HEK293T (cell line): ENCODE results near the gene NAALADL2.
"Not testable (repeated sequence)": the region's sequence is repeated elsewhere in the genome, so short reads cannot be mapped to it uniquely, and the experiment has no call there.

Source experiments
- CTCF ChIA-PET: fragments of 350-600 bp; formaldehyde crosslinking; extraction: SDS; loops from one replicate; lab custom pipeline; 2021; ENCODE audit warnings: antibody characterized with exemption, inconsistent platforms; lab: Yijun Ruan, JAX
- POLR2A ChIA-PET: fragments of 350-600 bp; formaldehyde crosslinking; extraction: SDS; loops from one replicate; lab custom pipeline; 2020; ENCODE audit warnings: antibody characterized with exemption, inconsistent platforms; lab: Yijun Ruan, JAX
- DNase-seq: peaks from one replicate; pipeline ENCODE4 v3.0.0; 2012; ENCODE audit warnings: mixed read lengths; ENCODE audit errors: extremely low spot score
- ARNT ChIP-seq: fragments of 450-650 bp; IDR thresholded peaks from 2 replicates; pipeline ENCODE4 v1.6.1; 2017; ENCODE audit warnings: mild to moderate bottlenecking
- BHLHE40 ChIP-seq: fragments of 450-650 bp; IDR thresholded peaks from 2 replicates; pipeline ENCODE4 v1.6.1; 2016; ENCODE audit warnings: mild to moderate bottlenecking, moderate library complexity, borderline replicate concordance
- CTBP1 ChIP-seq: fragments of 450-650 bp; IDR thresholded peaks from 2 replicates; pipeline ENCODE4 v1.6.1; 2016; ENCODE audit warnings: borderline replicate concordance
- ELF4 ChIP-seq: fragments of 450-650 bp; IDR thresholded peaks from 2 replicates; pipeline ENCODE4 v1.6.1; 2017; ENCODE audit warnings: antibody characterized with exemption
- FOXA1 ChIP-seq: fragments of 450-650 bp; IDR thresholded peaks from 2 replicates; pipeline ENCODE4 v1.6.1; 2016; ENCODE audit warnings: mild to moderate bottlenecking
- FOXK2 ChIP-seq: fragments of 450-650 bp; IDR thresholded peaks from 2 replicates; pipeline ENCODE4 v1.6.1; 2016; ENCODE audit warnings: mild to moderate bottlenecking
- FOXM1 ChIP-seq: fragments of 450-650 bp; IDR thresholded peaks from 2 replicates; pipeline ENCODE4 v1.6.1; 2017; ENCODE audit warnings: mild to moderate bottlenecking, borderline replicate concordance
- HDGF ChIP-seq: fragments of 450-650 bp; IDR thresholded peaks from 2 replicates; pipeline ENCODE4 v1.6.1; 2017; ENCODE audit warnings: antibody characterized with exemption, borderline replicate concordance
- L3MBTL2 ChIP-seq: fragments of 450-650 bp; conservative IDR thresholded peaks from 2 replicates; pipeline ENCODE4 v1.6.1; 2016; ENCODE audit warnings: mild to moderate bottlenecking
- LEF1 ChIP-seq: fragments of 450-650 bp; IDR thresholded peaks from 2 replicates; pipeline ENCODE4 v1.6.1; 2017; ENCODE audit warnings: mild to moderate bottlenecking, borderline replicate concordance
- NFRKB ChIP-seq: fragments of 450-650 bp; IDR thresholded peaks from 2 replicates; pipeline ENCODE4 v1.6.1; 2016; ENCODE audit warnings: mild to moderate bottlenecking, moderate library complexity
- PKNOX1 ChIP-seq: fragments of 450-650 bp; IDR thresholded peaks from 2 replicates; pipeline ENCODE4 v1.6.1; 2016
- SP1 ChIP-seq: fragments of 450-650 bp; IDR thresholded peaks from 2 replicates; pipeline ENCODE4 v1.6.1; 2017
- SUZ12 ChIP-seq: fragments of 450-650 bp; IDR thresholded peaks from 2 replicates; pipeline ENCODE4 v1.6.1; 2016; ENCODE audit warnings: mild to moderate bottlenecking
- TARDBP ChIP-seq: fragments of 450-650 bp; IDR thresholded peaks from 2 replicates; pipeline ENCODE4 v1.6.1; 2016
- ZNF384 ChIP-seq: fragments of 450-650 bp; IDR thresholded peaks from 2 replicates; pipeline ENCODE4 v1.6.1; 2016

NAALADL2 gene

GRCh38 chr3:175511219-175511785 lies 652.2 kb downstream of the NAALADL2 start:
- DNase-seq = no peak
- POLR2A ChIA-PET = no interaction called here
- CTCF ChIA-PET = no interaction called here
- TF ChIP-seq PKNOX1 (peak; percentile 38), LEF1 (no peak)

GRCh38 chr3:175512700-175513099 lies 653.6 kb downstream of the NAALADL2 start:
- TF ChIP-seq TARDBP = no peak
- TF ChIP-seq ARNT = no peak
- ChIA-PET CTCF (no interaction called here), POLR2A (no interaction called here)
- DNase-seq = no peak

- TF ChIP-seq HDGF = no peak
- no peak for DNase-seq
- ChIA-PET POLR2A (no interaction called here), CTCF (no interaction called here)
These were observed 659.3 kb downstream of the NAALADL2 start for GRCh38 chr3:175518459-175518858.

- DNase-seq = no peak
- ChIA-PET POLR2A (no interaction called here), CTCF (no interaction called here)
- TF ChIP-seq FOXA1 (no peak), PKNOX1 (no peak), FOXK2 (no peak), SUZ12 (no peak), NFRKB (no peak), SP1 (no peak), CTBP1 (no peak), FOXM1 (no peak)
These were observed 662.3 kb downstream of the NAALADL2 start for GRCh38 chr3:175521406-175521805.

- CTCF ChIA-PET = no interaction called here
- POLR2A ChIA-PET = no interaction called here
- DNase-seq = no peak
- TF ChIP-seq LEF1 = no peak
These were observed 667.1 kb downstream of the NAALADL2 start for GRCh38 chr3:175526191-175526590.

GRCh38 chr3:175526609-175527280 lies 667.6 kb downstream of the NAALADL2 start:
- DNase-seq = no peak
- ChIA-PET POLR2A (no interaction called here), CTCF (no interaction called here)
- no peak for TF ChIP-seq LEF1
- TF ChIP-seq FOXM1 = no peak
- no peak for TF ChIP-seq SUZ12
- TF ChIP-seq TARDBP = no peak
- TF ChIP-seq HDGF = no peak

GRCh38 chr3:175528693-175529092 lies 669.6 kb downstream of the NAALADL2 start:
- CTCF ChIA-PET, POLR2A ChIA-PET, DNase-seq: not testable (repeated sequence)

GRCh38 chr3:175535351-175535750 lies 676.2 kb downstream of the NAALADL2 start:
- ChIA-PET POLR2A (no interaction called here), CTCF (no interaction called here)
- no peak for DNase-seq
- TF ChIP-seq BHLHE40 (no peak), TARDBP (no peak), SP1 (no peak), ELF4 (no peak)

- CTCF ChIA-PET = no interaction called here
- no peak for TF ChIP-seq L3MBTL2
- no peak for TF ChIP-seq FOXK2
- TF ChIP-seq TARDBP = no peak
- TF ChIP-seq ARNT = no peak
- TF ChIP-seq FOXM1 = no peak
- TF ChIP-seq HDGF = no peak
- no peak for TF ChIP-seq ZNF384
- no peak for TF ChIP-seq PKNOX1
- no peak for TF ChIP-seq NFRKB
- TF ChIP-seq BHLHE40 = no peak
- no peak for TF ChIP-seq FOXA1
- no peak for TF ChIP-seq ELF4
- no peak for TF ChIP-seq SUZ12
- no peak for TF ChIP-seq SP1
- TF ChIP-seq LEF1 = no peak
- TF ChIP-seq CTBP1 = no peak
These were observed 687.0 kb downstream of the NAALADL2 start for GRCh38 chr3:175546115-175546514.

More at GRCh38 chr3:175546115-175546514, 687.0 kb downstream of the NAALADL2 start:
- POLR2A ChIA-PET = no interaction called here
- DNase-seq = no peak
